GM23248 (cell line): ENCODE data around the gene CCNG2.

Source experiments
- EZH2 ChIP-seq: fragments of 200-600 bp; sonication (generic); IDR thresholded peaks from 2 replicates; pipeline ENCODE4 v1.6.1; 2018; ENCODE audit warnings: antibody characterized with exemption, mild to moderate bottlenecking; ENCODE audit not compliant: insufficient read depth, poor library complexity, severe bottlenecking
- EZH2phosphoT487 ChIP-seq: fragments of 200-600 bp; sonication (generic); IDR thresholded peaks from 2 replicates; pipeline ENCODE4 v1.6.1; 2018; ENCODE audit warnings: antibody characterized with exemption, moderate library complexity, mild to moderate bottlenecking, low read depth; ENCODE audit not compliant: insufficient read depth

GRCh38 chr4:77209012-77209411 lies 52.0 kb downstream of the CCNG2 start:
- TF ChIP-seq EZH2: no peak
- TF ChIP-seq EZH2phosphoT487: no peak
